Astrocyte (in vitro differentiated cells and primary cell): ENCODE results near the gene STPG3. TPM values are rescaled to one million over a fixed set of nuclear protein-coding genes. Genes with fewer than 3 reads are reported as not detected.

Experiments
- DNase-seq: peaks from one replicate; pipeline ENCODE4 v3.0.0-alpha.2; 2010; ENCODE audit warnings: low read depth
- FAIRE-seq: peaks from 2 replicates; lab custom pipeline; 2011; peaks lifted over from hg19 to GRCh38; lab: Jason Lieb, UNC
- H2AFZ ChIP-seq: 2 replicates; pipeline ENCODE4 v1.6.0; 2012; ENCODE audit warnings: low read depth, low read length, inconsistent platforms
- H3K27ac ChIP-seq: 2 replicates; pipeline ENCODE4 v1.5.1; 2011; ENCODE audit warnings: low read depth, low read length, inconsistent platforms
- H3K27me3 ChIP-seq: 2 replicates; pipeline ENCODE4 v1.6.0; 2011; ENCODE audit warnings: low read length, inconsistent platforms; ENCODE audit not compliant: insufficient read depth
- H3K36me3 ChIP-seq: 2 replicates; pipeline ENCODE4 v1.5.1; 2011; ENCODE audit warnings: low read length, inconsistent platforms; ENCODE audit not compliant: insufficient read depth
- H3K4me1 ChIP-seq: 2 replicates; pipeline ENCODE4 v1.5.1; 2011; ENCODE audit warnings: low read length, inconsistent platforms; ENCODE audit not compliant: insufficient read depth
- H3K4me2 ChIP-seq: 2 replicates; pipeline ENCODE4 v1.6.0; 2012; ENCODE audit warnings: low read length, inconsistent platforms
- H3K4me3 ChIP-seq: 2 replicates; pipeline ENCODE4 v1.5.1; 2011; ENCODE audit warnings: low read depth, mild to moderate bottlenecking, low read length, inconsistent platforms; ENCODE audit not compliant: insufficient read depth
- H3K79me2 ChIP-seq: 2 replicates; pipeline ENCODE4 v1.6.0; 2012; ENCODE audit warnings: mild to moderate bottlenecking, low read length, inconsistent platforms; ENCODE audit not compliant: insufficient read depth
- H3K9ac ChIP-seq: 2 replicates; pipeline ENCODE4 v1.6.0; 2012; ENCODE audit warnings: mild to moderate bottlenecking, low read length, inconsistent platforms
- H3K9me3 ChIP-seq: 2 replicates; pipeline ENCODE4 v1.5.1; 2012; ENCODE audit warnings: low read depth, mild to moderate bottlenecking, low read length, inconsistent platforms; ENCODE audit not compliant: insufficient read depth
- H4K20me1 ChIP-seq: 2 replicates; pipeline ENCODE4 v1.6.0; 2012; ENCODE audit warnings: low read length, inconsistent platforms; ENCODE audit not compliant: insufficient read depth
- H3K27ac Mint-ChIP-seq: one replicate; pipeline ENCODE4 v1.8.0; 2021; ENCODE audit warnings: mild to moderate bottlenecking, mixed read lengths; ENCODE audit not compliant: unreplicated experiment
- H3K27me3 Mint-ChIP-seq: one replicate; pipeline ENCODE4 v1.8.0; 2021; ENCODE audit warnings: low read depth, mixed read lengths; ENCODE audit not compliant: unreplicated experiment
- H3K36me3 Mint-ChIP-seq: one replicate; pipeline ENCODE4 v1.8.0; 2021; ENCODE audit warnings: low read depth, mixed read lengths; ENCODE audit not compliant: unreplicated experiment
- H3K4me1 Mint-ChIP-seq: one replicate; pipeline ENCODE4 v1.8.0; 2021; ENCODE audit warnings: low read depth, mixed read lengths; ENCODE audit not compliant: unreplicated experiment
- H3K4me3 Mint-ChIP-seq: one replicate; pipeline ENCODE4 v1.8.0; 2021; ENCODE audit warnings: mild to moderate bottlenecking, moderate library complexity, mixed read lengths; ENCODE audit not compliant: unreplicated experiment
- H3K9me3 Mint-ChIP-seq: one replicate; pipeline ENCODE4 v1.8.0; 2021; ENCODE audit warnings: mild to moderate bottlenecking, mixed read lengths; ENCODE audit not compliant: unreplicated experiment
- EZH2 ChIP-seq: IDR thresholded peaks from 2 replicates; pipeline ENCODE4 v1.6.1; 2012; ENCODE audit warnings: mild to moderate bottlenecking, low read length, inconsistent platforms; ENCODE audit not compliant: insufficient read depth
- total RNA-seq: library from RNA; stranded (reverse); gene quantifications from 2 replicates; pipeline ENCODE4 v1.2.1, GENCODE V29; 2021
- TF ChIP-seq, protein P1 (sequence below): IDR thresholded peaks from 2 replicates; pipeline ENCODE4 v1.5.1; 2011; ENCODE audit warnings: low read depth, mild to moderate bottlenecking, inconsistent platforms, low read length, moderate library complexity; ENCODE audit not compliant: insufficient read depth

STPG3 gene
- total RNA-seq, 1 donor from 2014 or later = not detected

DNA sequence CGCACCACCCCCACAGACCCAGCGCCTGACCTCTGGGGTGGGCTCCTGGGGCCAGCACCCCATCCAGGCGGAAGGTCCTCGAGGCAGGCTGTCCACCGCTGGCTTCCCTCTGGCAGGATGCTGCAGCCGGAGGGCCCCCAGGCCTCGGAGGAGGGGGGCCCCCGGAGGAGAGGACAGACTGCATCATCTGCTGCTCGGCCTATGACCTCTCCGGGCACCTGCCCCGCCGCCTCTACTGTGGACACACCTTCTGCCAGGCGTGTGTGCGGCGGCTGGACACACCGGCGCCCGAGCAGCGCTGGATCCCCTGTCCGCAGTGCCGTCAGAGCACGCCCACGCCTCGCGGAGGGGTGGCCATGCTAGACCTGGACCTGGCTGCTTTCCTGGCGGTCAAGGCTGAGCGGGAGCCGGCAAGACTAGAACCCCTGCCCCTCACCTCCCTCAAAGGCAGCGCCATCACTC lies 22.5 kb upstream of the STPG3 start:
- H2AFZ ChIP-seq = no peak overlapping the region
- H3K27ac ChIP-seq = no peak overlapping the region
- no peak overlapping the region for H3K9ac ChIP-seq
- H3K4me3 ChIP-seq = no peak overlapping the region
- DNase-seq (no peak), FAIRE-seq (no peak)
- peaks cover 17% of the 10 kb centered on the region for H3K4me1 ChIP-seq
- Mint-ChIP-seq H3K4me3 (no peak overlapping the region), H3K27me3 (no peaks in the 10 kb centered on the region), H3K9me3 (no peaks in the 10 kb centered on the region), H3K36me3 (no peaks in the 10 kb centered on the region), H3K27ac (no peak overlapping the region), H3K4me1 (peaks cover 4% of the 10 kb centered on the region)
- H4K20me1 ChIP-seq = no peaks in the 10 kb centered on the region
- no peaks in the 10 kb centered on the region for H3K36me3 ChIP-seq
- no peaks in the 10 kb centered on the region for H3K9me3 ChIP-seq
- no peaks in the 10 kb centered on the region for H3K79me2 ChIP-seq
- H3K27me3 ChIP-seq = no peaks in the 10 kb centered on the region
- H3K4me2 ChIP-seq = no peak overlapping the region
- TF ChIP-seq EZH2 = no peak
- TF ChIP-seq, protein P1, sequence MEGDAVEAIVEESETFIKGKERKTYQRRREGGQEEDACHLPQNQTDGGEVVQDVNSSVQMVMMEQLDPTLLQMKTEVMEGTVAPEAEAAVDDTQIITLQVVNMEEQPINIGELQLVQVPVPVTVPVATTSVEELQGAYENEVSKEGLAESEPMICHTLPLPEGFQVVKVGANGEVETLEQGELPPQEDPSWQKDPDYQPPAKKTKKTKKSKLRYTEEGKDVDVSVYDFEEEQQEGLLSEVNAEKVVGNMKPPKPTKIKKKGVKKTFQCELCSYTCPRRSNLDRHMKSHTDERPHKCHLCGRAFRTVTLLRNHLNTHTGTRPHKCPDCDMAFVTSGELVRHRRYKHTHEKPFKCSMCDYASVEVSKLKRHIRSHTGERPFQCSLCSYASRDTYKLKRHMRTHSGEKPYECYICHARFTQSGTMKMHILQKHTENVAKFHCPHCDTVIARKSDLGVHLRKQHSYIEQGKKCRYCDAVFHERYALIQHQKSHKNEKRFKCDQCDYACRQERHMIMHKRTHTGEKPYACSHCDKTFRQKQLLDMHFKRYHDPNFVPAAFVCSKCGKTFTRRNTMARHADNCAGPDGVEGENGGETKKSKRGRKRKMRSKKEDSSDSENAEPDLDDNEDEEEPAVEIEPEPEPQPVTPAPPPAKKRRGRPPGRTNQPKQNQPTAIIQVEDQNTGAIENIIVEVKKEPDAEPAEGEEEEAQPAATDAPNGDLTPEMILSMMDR = no peak

DNA sequence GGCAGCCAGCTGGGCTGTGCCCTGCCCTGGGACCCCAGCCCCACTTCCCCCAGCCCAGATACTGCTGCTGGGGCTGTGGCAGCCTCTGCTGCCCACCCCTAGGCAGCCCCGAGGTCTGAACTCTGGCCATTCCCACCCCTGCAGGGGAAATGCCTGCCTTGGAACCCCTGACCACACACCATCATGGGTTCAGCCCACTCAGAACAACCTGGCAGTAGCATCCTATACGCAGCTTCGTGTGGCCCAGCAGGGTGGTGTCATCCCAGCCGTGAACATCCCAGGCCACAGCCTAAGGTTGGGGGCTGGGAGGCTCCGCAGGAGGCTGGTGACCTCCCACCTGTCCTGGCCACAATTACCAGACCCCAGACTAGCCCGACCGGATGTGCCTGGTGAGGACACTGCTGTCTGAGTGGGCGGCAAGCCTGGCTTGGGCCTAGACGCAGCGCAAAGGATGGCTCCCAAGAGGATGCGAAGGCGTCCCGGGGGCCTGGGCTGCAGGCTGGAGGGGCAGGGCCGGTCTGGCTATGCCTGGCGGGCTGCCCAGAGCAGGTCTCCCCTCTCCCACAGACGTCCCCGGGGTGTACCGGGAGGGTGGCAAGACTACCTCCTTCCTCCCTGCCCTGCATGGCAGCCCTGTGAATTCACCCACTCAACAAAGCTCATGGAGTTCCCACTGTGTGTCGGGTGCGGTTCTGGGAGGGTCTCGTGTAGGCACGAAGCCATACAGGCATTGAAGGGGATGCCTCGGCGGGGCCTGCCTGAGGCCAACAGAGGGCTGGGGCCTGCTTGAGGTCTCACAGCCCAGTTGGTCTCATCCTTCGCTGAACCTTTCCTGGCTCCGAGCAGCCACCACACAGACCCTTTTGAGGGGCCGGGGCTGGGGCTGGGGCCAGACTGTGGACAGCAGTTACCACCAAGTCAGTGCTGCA lies 21.9 kb upstream of the STPG3 start:
- H4K20me1 ChIP-seq = no peaks in the 10 kb centered on the region
- no peaks in the 10 kb centered on the region for H3K9me3 Mint-ChIP-seq
- no peak for TF ChIP-seq EZH2
- TF ChIP-seq, protein P1 = no peak
- no peaks in the 10 kb centered on the region for H3K36me3 ChIP-seq
- no peak overlapping the region for H3K4me3 ChIP-seq
- FAIRE-seq (no peak), DNase-seq (no peak)
- no peak overlapping the region for H3K27ac Mint-ChIP-seq
- H3K27me3 Mint-ChIP-seq = no peaks in the 10 kb centered on the region
- H2AFZ ChIP-seq = no peak overlapping the region
- peaks cover 4% of the 10 kb centered on the region for H3K4me1 Mint-ChIP-seq
- no peaks in the 10 kb centered on the region for H3K27me3 ChIP-seq
- no peak overlapping the region for H3K4me3 Mint-ChIP-seq
- no peak overlapping the region for H3K27ac ChIP-seq
- no peaks in the 10 kb centered on the region for H3K79me2 ChIP-seq
- H3K9ac ChIP-seq = no peak overlapping the region
- H3K4me2 ChIP-seq = no peak overlapping the region
- H3K4me1 ChIP-seq = peaks cover 12% of the 10 kb centered on the region
- H3K9me3 ChIP-seq = no peaks in the 10 kb centered on the region
- H3K36me3 Mint-ChIP-seq = no peaks in the 10 kb centered on the region
